ES-I3 (cell line): ENCODE measurements around the gene PRPS1L1.

Experiments used
- H3K36me3 ChIP-seq: 2 replicates; pipeline ENCODE4 v1.6.1; 2013; ENCODE audit warnings: mild to moderate bottlenecking, low read length, control low read depth, moderate library complexity; ENCODE audit not compliant: insufficient read depth
- H3K4me1 ChIP-seq: 2 replicates; pipeline ENCODE4 v1.6.1; 2013; ENCODE audit warnings: mild to moderate bottlenecking, control low read depth, low read length; ENCODE audit not compliant: insufficient read depth
- H3K9ac ChIP-seq: 2 replicates; pipeline ENCODE4 v1.6.1; 2013; ENCODE audit warnings: low read depth, mild to moderate bottlenecking, low read length, moderate library complexity
- H3K9me3 ChIP-seq: 2 replicates; pipeline ENCODE4 v1.6.1; 2013; ENCODE audit warnings: mild to moderate bottlenecking, low read length, moderate library complexity; ENCODE audit not compliant: control insufficient read depth, insufficient read depth

The PRPS1L1 gene

GRCh38 chr7:18027628-18028027 lies at the start of gene PRPS1L1:
PRPS1L1 (minus strand) TSS chr7:18027846.
- no peaks in the 10 kb centered on the region for H3K36me3 ChIP-seq
- H3K4me1 ChIP-seq = no peaks in the 10 kb centered on the region
- no peaks in the 10 kb centered on the region for H3K9me3 ChIP-seq
- no peak within 1 kb of the TSS for H3K9ac ChIP-seq

- H3K9me3 ChIP-seq = 0 out of 2 replicates have a peak, but pooled peaks cover 4% of the 10 kb centered on the region
- no peaks in the 10 kb centered on the region for H3K4me1 ChIP-seq
- no peaks in the 10 kb centered on the region for H3K36me3 ChIP-seq
- no peak overlapping the region for H3K9ac ChIP-seq
Observed at GRCh38 chr7:18076461-18076860, 48.8 kb upstream of the PRPS1L1 start.

DNA sequence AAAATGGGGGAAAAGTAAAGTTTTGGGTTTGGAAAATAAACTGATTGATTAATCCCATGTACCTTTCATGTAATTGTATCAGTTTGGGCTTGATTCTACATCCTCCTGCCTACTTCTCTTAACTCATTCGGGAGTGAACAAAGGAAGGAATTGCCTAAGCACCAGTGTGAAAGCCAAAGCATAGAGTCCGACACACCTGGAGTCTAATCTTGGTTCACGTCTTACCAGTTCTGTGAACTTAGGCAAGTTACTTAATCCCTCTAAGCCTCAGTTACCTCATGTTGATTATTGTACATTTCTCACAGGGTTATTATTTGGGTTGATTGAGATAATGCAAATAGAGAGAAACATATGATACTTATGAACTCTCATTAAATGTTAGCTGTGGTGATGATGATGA lies 41.1 kb upstream of the PRPS1L1 start:
- Histone ChIP-seq H3K36me3 (no peaks in the 10 kb centered on the region), H3K4me1 (no peaks in the 10 kb centered on the region), H3K9ac (no peak overlapping the region), H3K9me3 (no peaks in the 10 kb centered on the region)

GRCh38 chr7:18064242-18064838 lies 36.7 kb upstream of the PRPS1L1 start:
- H3K36me3 ChIP-seq = no peaks in the 10 kb centered on the region
- no peak overlapping the region for H3K9ac ChIP-seq
- no peaks in the 10 kb centered on the region for H3K4me1 ChIP-seq
- no peaks in the 10 kb centered on the region for H3K9me3 ChIP-seq

GRCh38 chr7:18063149-18063901 lies 35.7 kb upstream of the PRPS1L1 start:
- no peaks in the 10 kb centered on the region for H3K36me3 ChIP-seq
- peaks cover 4% of the 10 kb centered on the region; the same call in 1 of the 2 replicates for H3K4me1 ChIP-seq
- H3K9me3 ChIP-seq = no peaks in the 10 kb centered on the region
- H3K9ac ChIP-seq = no peak overlapping the region

DNA sequence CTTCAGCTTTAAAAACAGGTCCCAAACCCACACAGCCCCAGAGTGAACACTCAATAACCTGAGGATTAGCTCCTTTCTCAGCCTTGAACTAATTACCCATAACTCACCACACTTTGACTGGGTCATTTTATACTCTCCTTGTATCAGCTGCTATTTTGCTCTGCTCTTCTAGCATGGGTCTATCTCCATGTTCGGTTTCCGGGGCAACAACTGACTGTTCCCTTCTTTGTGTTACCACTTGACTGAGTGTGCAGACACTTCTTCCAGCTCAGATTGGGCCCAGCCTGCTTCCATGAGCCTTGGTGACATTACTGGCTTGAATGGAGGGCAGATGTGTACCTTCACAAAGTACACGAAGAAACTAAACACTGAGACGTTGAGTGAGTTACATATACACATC lies 31.5 kb upstream of the PRPS1L1 start:
- Histone ChIP-seq H3K36me3 (no peaks in the 10 kb centered on the region), H3K9me3 (no peaks in the 10 kb centered on the region)

GRCh38 chr7:18053941-18054340 lies 26.3 kb upstream of the PRPS1L1 start:
- Histone ChIP-seq H3K9ac (no peak overlapping the region), H3K36me3 (no peaks in the 10 kb centered on the region), H3K4me1 (peaks cover 2% of the 10 kb centered on the region; the same call in 1 of the 2 replicates), H3K9me3 (no peaks in the 10 kb centered on the region)

More for the DNA sequence above, 31.5 kb upstream of the PRPS1L1 start:
- no peak overlapping the region for H3K9ac ChIP-seq
- H3K4me1 ChIP-seq = peaks cover 4% of the 10 kb centered on the region; the same call in 1 of the 2 replicates

- H3K4me1 ChIP-seq = no peaks in the 10 kb centered on the region
- H3K36me3 ChIP-seq = no peaks in the 10 kb centered on the region
- no peaks in the 10 kb centered on the region for H3K9me3 ChIP-seq
- no peak overlapping the region for H3K9ac ChIP-seq
Observed at GRCh38 chr7:18053177-18053928, 25.7 kb upstream of the PRPS1L1 start.

- H3K9me3 ChIP-seq = no peaks in the 10 kb centered on the region
- H3K9ac ChIP-seq = no peak overlapping the region
- H3K4me1 ChIP-seq = no peaks in the 10 kb centered on the region
- no peaks in the 10 kb centered on the region for H3K36me3 ChIP-seq
Observed at GRCh38 chr7:18049262-18049661, 21.6 kb upstream of the PRPS1L1 start.

DNA sequence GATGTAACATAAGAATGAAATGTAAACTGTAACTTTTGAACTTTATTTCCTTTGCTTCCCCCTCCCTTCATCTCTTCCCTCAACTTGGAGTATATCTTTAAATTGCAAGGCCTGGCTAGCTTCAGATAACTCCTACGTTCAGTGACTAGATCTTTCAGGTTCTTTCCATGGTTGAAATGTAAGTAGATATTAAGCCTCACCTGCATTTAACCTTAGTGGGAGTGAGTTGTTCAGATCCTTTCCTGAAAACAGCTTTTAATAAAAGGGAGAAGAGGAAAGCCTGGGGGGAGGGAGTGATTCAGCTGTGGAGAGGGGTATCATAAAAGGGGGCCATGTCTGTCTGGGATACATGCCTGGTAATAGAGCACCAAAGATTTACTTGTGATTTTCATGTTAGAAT lies 19.0 kb upstream of the PRPS1L1 start:
- Histone ChIP-seq H3K9ac (no peak overlapping the region), H3K4me1 (no peaks in the 10 kb centered on the region), H3K36me3 (no peaks in the 10 kb centered on the region), H3K9me3 (no peaks in the 10 kb centered on the region; the same call in 1 of the 2 replicates)

DNA sequence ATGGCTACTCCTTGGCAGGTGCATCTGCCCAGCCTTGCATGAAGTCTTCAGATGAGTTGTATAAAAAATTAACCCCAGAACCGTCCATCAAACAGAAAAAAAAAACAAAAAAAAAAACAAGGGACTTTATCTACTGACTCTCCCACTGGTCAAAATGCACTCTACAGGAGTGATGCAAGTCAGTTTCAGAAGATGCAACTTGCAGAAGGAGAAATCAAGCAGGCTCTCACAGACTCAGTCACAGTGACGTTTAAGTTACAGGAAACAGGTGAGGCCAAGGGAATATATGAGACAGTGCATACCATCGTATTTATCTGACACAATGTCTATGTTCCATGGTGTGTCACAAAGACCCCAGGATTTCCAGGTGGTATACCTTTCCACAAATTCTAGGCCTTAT lies 17.5 kb upstream of the PRPS1L1 start:
- H3K4me1 ChIP-seq = no peaks in the 10 kb centered on the region

GRCh38 chr7:18041191-18041590 lies 13.5 kb upstream of the PRPS1L1 start:
- Histone ChIP-seq H3K36me3 (no peaks in the 10 kb centered on the region), H3K9me3 (no peaks in the 10 kb centered on the region; the same call in 1 of the 2 replicates), H3K9ac (no peak overlapping the region), H3K4me1 (no peaks in the 10 kb centered on the region)

More for the DNA sequence above, 17.5 kb upstream of the PRPS1L1 start:
- H3K36me3 ChIP-seq = no peaks in the 10 kb centered on the region
- no peaks in the 10 kb centered on the region; the same call in 1 of the 2 replicates for H3K9me3 ChIP-seq
- no peak overlapping the region for H3K9ac ChIP-seq

- Histone ChIP-seq H3K4me1 (no peaks in the 10 kb centered on the region), H3K9me3 (no peaks in the 10 kb centered on the region; the same call in 1 of the 2 replicates), H3K9ac (no peak overlapping the region), H3K36me3 (no peaks in the 10 kb centered on the region)
Observed at GRCh38 chr7:18040196-18040595, 12.6 kb upstream of the PRPS1L1 start.

DNA sequence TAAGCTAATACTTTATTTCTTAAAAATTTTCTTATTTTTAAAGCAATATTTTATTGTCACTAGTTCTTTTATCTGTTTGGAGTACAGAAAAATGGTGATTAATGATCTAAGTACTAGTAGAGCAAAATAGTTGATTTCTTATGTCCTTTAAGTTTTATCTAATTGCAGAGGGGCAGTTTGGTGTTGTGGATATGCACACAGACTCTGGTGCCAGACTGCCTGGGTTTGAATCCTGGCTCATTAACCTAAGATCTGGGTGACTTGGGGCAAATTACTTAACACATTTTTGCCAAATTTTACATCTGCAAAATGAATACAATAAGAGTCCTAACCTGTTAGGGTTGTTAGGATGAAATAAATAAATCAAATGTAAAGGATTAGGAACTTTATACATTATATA lies 10.7 kb upstream of the PRPS1L1 start:
- no peaks in the 10 kb centered on the region for H3K4me1 ChIP-seq
- no peaks in the 10 kb centered on the region for H3K36me3 ChIP-seq
- H3K9me3 ChIP-seq = no peaks in the 10 kb centered on the region; the same call in 1 of the 2 replicates
- no peak overlapping the region for H3K9ac ChIP-seq
